Vagina (tissue), 2 donors: ENCODE data around the gene UTY. TPM values are rescaled to one million over a fixed set of nuclear protein-coding genes. Genes with fewer than 3 reads are reported as not detected.

Source experiments
- DNase-seq, 2 donors: peaks; one replicate each; pipeline ENCODE4 v3.0.0-alpha.2; 2017; ENCODE audit errors: extremely low spot score in 2 of 2
- H3K27ac ChIP-seq: fragments of 200-600 bp; sonication (generic); one replicate; pipeline ENCODE4 v1.5.1; 2019
- H3K27me3 ChIP-seq: fragments of 200-600 bp; sonication (generic); one replicate; pipeline ENCODE4 v1.5.1; 2019
- H3K36me3 ChIP-seq, 2 donors: fragments of 200-600 bp; sonication (generic); one replicate each; pipeline ENCODE4 v1.5.1; 2017 to 2019
- H3K4me1 ChIP-seq: fragments of 200-600 bp; sonication (generic); one replicate; pipeline ENCODE4 v1.5.1; 2019
- H3K4me3 ChIP-seq, 2 donors: fragments of 200-600 bp; sonication (generic); 1 replicate in 1 of 2; 2 replicates in 1 of 2; pipeline ENCODE4 v1.5.1; 2016 to 2019
- H3K9me3 ChIP-seq: fragments of 200-600 bp; sonication (generic); one replicate; pipeline ENCODE4 v1.5.1; 2019
- CTCF ChIP-seq, 3 experiments: fragments of 450-650 bp in 2 of 3; fragments of 200-600 bp in 1 of 3; sonication (generic) in 1 of 3; IDR thresholded peaks; one replicate each; pipeline ENCODE4 v1.5.1; 2017 to 2019; ENCODE audit warnings: antibody characterized with exemption in 3 of 3, mild to moderate bottlenecking in 2 of 3, moderate library complexity in 2 of 3
- POLR2A ChIP-seq, 2 donors: fragments of 450-650 bp; IDR thresholded peaks; one replicate each; pipeline ENCODE4 v1.6.1; 2017; ENCODE audit warnings: antibody characterized with exemption in 2 of 2, mild to moderate bottlenecking in 2 of 2, moderate library complexity in 2 of 2
- POLR2AphosphoS5 ChIP-seq, 2 donors: sonication (generic); formaldehyde crosslinking; IDR thresholded peaks; one replicate each; pipeline ENCODE4 v1.9.0; 2017; ENCODE audit warnings: antibody characterized with exemption in 2 of 2, mild to moderate bottlenecking in 2 of 2, low read depth in 1 of 2; ENCODE audit not compliant: insufficient read depth in 1 of 2
- intact Hi-C: fragments of 100-400 bp; cut with DNase I; formaldehyde crosslinking; loops from one replicate; pipeline ENCODE4 v1.15.1; 2023
- total RNA-seq: library from RNA; depleted of rRNA; stranded (reverse); fragments of >200 nt; gene quantifications from one replicate; pipeline ENCODE4 v1.2.3, GENCODE V29; 2016

UTY gene
- total RNA-seq, 1 donor from 2014 or later, result not detected

DNA sequence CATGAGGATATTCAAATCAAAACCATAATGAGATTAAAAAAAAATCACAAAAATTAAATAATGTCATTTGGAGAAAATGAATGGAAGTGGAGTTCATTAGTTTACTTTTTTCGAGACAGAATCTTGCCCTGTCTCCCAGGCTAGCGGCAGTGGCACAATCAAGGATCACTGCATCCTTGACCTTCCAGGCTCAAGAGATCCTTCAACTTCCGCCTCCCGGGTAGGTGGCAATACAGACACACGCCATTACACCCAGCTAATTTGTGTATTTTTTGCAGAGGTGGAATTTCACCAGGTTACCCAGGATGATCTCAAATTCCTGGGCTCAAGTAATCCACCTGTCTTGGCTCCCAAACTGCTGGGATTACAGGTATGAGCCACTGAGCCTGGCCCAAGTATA, 236.1 kb downstream of the UTY start:
- no peaks in the 10 kb centered on the region for H3K9me3 ChIP-seq
- no peak for DNase-seq
- no peak overlapping the region for H3K4me3 ChIP-seq
- H3K27me3 ChIP-seq, result no peaks in the 10 kb centered on the region
- H3K4me1 ChIP-seq, result no peaks in the 10 kb centered on the region
- H3K27ac ChIP-seq, result no peak overlapping the region
- TF ChIP-seq CTCF (IDR thresholded peaks at IDR 0.05) (no peak), POLR2AphosphoS5 (IDR thresholded peaks at IDR 0.05; ENCODE audit: insufficient read depth in 1 of 2, low read depth in 1 of 2) (no peak), POLR2A (IDR thresholded peaks at IDR 0.05) (no peak)
- no peaks in the 10 kb centered on the region for H3K36me3 ChIP-seq
- intact Hi-C loops, result no loop called here

DNA sequence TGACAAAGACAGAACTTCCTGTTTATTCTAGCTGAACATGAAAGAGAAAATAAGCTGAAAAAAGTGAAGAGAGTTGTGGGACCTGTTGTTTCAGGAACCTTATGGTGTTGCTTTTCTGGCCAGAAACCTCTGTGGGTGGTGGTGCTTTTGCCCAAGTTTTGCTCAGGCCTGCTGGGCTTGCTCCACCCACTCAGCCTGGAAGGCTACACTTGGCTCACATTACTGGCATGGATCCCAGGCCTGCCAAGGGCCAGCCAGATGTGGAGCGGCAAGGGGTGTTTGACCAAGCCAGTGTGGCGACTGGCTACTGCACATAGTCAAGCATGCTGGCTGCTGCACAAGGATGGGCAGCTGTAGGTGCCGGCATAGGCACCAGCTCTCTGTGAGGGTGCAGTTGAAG, 245.9 kb downstream of the UTY start:
- Histone ChIP-seq H3K27me3 (no peaks in the 10 kb centered on the region), H3K4me3 (no peak overlapping the region), H3K4me1 (no peaks in the 10 kb centered on the region), H3K36me3 (no peaks in the 10 kb centered on the region), H3K9me3 (no peaks in the 10 kb centered on the region), H3K27ac (no peak overlapping the region)
- TF ChIP-seq POLR2A (IDR thresholded peaks at IDR 0.05), result no peak
- no peak for TF ChIP-seq CTCF (IDR thresholded peaks at IDR 0.05)
- TF ChIP-seq POLR2AphosphoS5 (IDR thresholded peaks at IDR 0.05; ENCODE audit: insufficient read depth in 1 of 2, low read depth in 1 of 2), result no peak
- intact Hi-C loops, result no loop called here
- no peak for DNase-seq

DNA sequence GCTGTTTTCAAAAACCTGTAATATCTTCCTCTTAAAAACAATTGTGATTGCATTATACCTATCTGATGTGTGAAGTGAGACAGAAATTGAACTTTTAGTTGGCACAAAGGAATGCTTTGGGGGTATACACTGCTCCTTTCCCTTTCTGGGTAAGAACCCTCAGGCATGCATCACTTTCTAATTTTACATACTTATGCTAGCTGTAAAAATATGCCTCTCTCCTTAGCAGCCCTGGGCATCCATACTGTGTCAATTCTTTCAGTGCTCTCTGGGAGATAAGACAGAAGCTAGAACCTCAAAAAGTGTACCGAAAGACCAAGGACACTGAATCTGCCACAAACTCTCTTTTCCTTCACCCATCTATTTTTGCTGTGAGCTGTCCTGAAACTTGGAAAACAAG, 246.7 kb downstream of the UTY start:
- no peak overlapping the region for H3K4me3 ChIP-seq
- TF ChIP-seq CTCF (IDR thresholded peaks at IDR 0.05), result no peak
- TF ChIP-seq POLR2AphosphoS5 (IDR thresholded peaks at IDR 0.05; ENCODE audit: insufficient read depth in 1 of 2, low read depth in 1 of 2), result no peak
- TF ChIP-seq POLR2A (IDR thresholded peaks at IDR 0.05), result no peak
- no peaks in the 10 kb centered on the region for H3K4me1 ChIP-seq
- H3K36me3 ChIP-seq, result no peaks in the 10 kb centered on the region
- H3K27ac ChIP-seq, result no peak overlapping the region
- no peaks in the 10 kb centered on the region for H3K9me3 ChIP-seq
- no peaks in the 10 kb centered on the region for H3K27me3 ChIP-seq
- no peak for DNase-seq
- intact Hi-C loops, result no loop called here

GRCh38 chrY:13227354-13227953, 252.4 kb downstream of the UTY start:
- Histone ChIP-seq H3K4me1 (no peaks in the 10 kb centered on the region), H3K4me3 (no peak overlapping the region), H3K27me3 (no peaks in the 10 kb centered on the region), H3K27ac (no peak overlapping the region), H3K9me3 (no peaks in the 10 kb centered on the region), H3K36me3 (no peaks in the 10 kb centered on the region)
- intact Hi-C loops, result no loop called here
- TF ChIP-seq POLR2A (IDR thresholded peaks at IDR 0.05), result no peak
- no peak for TF ChIP-seq CTCF (IDR thresholded peaks at IDR 0.05)
- TF ChIP-seq POLR2AphosphoS5 (IDR thresholded peaks at IDR 0.05; ENCODE audit: insufficient read depth in 1 of 2, low read depth in 1 of 2), result no peak
- no peak for DNase-seq

- no peak overlapping the region for H3K4me3 ChIP-seq
- no peak overlapping the region for H3K27ac ChIP-seq
- no peaks in the 10 kb centered on the region for H3K9me3 ChIP-seq
- TF ChIP-seq POLR2AphosphoS5 (IDR thresholded peaks at IDR 0.05; ENCODE audit: insufficient read depth in 1 of 2, low read depth in 1 of 2) (no peak), POLR2A (IDR thresholded peaks at IDR 0.05) (no peak), CTCF (IDR thresholded peaks at IDR 0.05) (no peak)
- H3K4me1 ChIP-seq, result no peaks in the 10 kb centered on the region
- no peaks in the 10 kb centered on the region for H3K27me3 ChIP-seq
- no peaks in the 10 kb centered on the region for H3K36me3 ChIP-seq
- intact Hi-C loops, result no loop called here
- DNase-seq, result no peak
These were observed 268.7 kb downstream of the UTY start for GRCh38 chrY:13210961-13211646.
